ENCODE results near the gene KCNN1.
"Not testable (repeated sequence)": the region's sequence is repeated elsewhere in the genome, so short reads cannot be mapped to it uniquely, and the experiment has no call there.

The KCNN1 gene

GRCh38 chr19:17966550-17967256 is at the start of gene KCNN1:
TSS of gene KCNN1 (plus strand) at chr19:17967107. CDS start at chr19:17973889, 6,782 bp downstream.
- H3K4me3 ChIP-seq (ENCODE audit: control insufficient read depth, low read depth, low read length): no peak within 1 kb of the TSS
- no peak for DNase-seq (ENCODE audit: low read depth)
- TF ChIP-seq, protein P1, sequence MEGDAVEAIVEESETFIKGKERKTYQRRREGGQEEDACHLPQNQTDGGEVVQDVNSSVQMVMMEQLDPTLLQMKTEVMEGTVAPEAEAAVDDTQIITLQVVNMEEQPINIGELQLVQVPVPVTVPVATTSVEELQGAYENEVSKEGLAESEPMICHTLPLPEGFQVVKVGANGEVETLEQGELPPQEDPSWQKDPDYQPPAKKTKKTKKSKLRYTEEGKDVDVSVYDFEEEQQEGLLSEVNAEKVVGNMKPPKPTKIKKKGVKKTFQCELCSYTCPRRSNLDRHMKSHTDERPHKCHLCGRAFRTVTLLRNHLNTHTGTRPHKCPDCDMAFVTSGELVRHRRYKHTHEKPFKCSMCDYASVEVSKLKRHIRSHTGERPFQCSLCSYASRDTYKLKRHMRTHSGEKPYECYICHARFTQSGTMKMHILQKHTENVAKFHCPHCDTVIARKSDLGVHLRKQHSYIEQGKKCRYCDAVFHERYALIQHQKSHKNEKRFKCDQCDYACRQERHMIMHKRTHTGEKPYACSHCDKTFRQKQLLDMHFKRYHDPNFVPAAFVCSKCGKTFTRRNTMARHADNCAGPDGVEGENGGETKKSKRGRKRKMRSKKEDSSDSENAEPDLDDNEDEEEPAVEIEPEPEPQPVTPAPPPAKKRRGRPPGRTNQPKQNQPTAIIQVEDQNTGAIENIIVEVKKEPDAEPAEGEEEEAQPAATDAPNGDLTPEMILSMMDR (IDR thresholded peaks at IDR 0.05; ENCODE audit: control insufficient read depth, insufficient read depth, low read depth, low read length, missing control alignments): no peak

DNA sequence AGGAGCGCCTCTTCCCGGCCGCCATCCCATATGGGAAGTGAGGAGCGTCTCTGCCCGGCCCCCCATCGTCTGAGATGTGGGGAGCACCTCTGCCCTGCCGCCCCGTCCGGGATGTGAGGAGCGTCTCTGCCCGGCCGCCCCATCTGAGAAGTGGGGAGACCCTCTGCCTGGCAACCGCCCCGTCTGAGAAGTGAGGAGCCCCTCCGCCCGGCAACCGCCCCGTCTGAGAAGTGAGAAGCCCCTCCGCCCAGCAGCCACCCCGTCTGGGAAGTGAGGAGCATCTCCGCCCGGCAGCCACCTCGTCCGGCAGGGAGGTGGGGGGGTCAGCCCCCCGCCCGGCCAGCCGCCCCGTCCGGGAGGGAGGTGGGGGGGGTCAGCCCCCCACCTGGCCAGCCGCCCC is 48.8 kb upstream of the KCNN1 start:
- DNase-seq (ENCODE audit: low read depth): not testable (repeated sequence)

GRCh38 chr19:17919122-17919521 is 47.8 kb upstream of the KCNN1 start:
- H3K4me3 ChIP-seq (ENCODE audit: control insufficient read depth, low read depth, low read length); DNase-seq (ENCODE audit: low read depth): not testable (repeated sequence)

More for the DNA sequence above, 48.8 kb upstream of the KCNN1 start:
- H3K4me3 ChIP-seq (ENCODE audit: control insufficient read depth, low read depth, low read length): not testable (repeated sequence)

DNA sequence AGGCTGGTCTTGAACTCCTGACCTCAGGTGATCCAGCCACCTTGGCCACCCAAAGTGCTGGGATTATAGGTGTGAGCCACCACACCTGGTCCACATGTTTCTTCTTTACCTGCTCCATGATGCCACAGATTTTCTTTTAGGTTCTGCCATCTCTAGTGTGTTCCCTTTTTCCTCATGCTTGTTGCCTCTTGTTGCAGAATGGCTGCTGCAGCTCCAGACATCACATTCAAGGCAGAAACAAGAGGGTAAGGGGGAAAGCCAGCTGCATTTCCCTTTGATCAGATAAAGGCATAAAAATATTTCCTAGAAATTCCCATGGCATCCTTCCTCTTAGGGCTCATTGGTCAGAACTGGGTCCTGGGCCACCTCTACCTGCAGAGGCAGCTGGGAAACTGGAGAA is 46.4 kb upstream of the KCNN1 start:
- TF ChIP-seq, protein P1 (IDR thresholded peaks at IDR 0.05; ENCODE audit: control insufficient read depth, insufficient read depth, low read depth, low read length, missing control alignments): no peak
- no peak overlapping the region for H3K4me3 ChIP-seq (ENCODE audit: control insufficient read depth, low read depth, low read length)
- no peak for DNase-seq (ENCODE audit: low read depth)

GRCh38 chr19:17922138-17922537 is 44.8 kb upstream of the KCNN1 start:
- TF ChIP-seq, protein P1 (IDR thresholded peaks at IDR 0.05; ENCODE audit: control insufficient read depth, insufficient read depth, low read depth, low read length, missing control alignments): no peak
- H3K4me3 ChIP-seq (ENCODE audit: control insufficient read depth, low read depth, low read length): no peak overlapping the region
- no peak for DNase-seq (ENCODE audit: low read depth)

GRCh38 chr19:17926044-17926443 is 40.9 kb upstream of the KCNN1 start:
- DNase-seq (ENCODE audit: low read depth): no peak
- TF ChIP-seq, protein P1 (IDR thresholded peaks at IDR 0.05; ENCODE audit: control insufficient read depth, insufficient read depth, low read depth, low read length, missing control alignments): no peak
- no peak overlapping the region for H3K4me3 ChIP-seq (ENCODE audit: control insufficient read depth, low read depth, low read length)

DNA sequence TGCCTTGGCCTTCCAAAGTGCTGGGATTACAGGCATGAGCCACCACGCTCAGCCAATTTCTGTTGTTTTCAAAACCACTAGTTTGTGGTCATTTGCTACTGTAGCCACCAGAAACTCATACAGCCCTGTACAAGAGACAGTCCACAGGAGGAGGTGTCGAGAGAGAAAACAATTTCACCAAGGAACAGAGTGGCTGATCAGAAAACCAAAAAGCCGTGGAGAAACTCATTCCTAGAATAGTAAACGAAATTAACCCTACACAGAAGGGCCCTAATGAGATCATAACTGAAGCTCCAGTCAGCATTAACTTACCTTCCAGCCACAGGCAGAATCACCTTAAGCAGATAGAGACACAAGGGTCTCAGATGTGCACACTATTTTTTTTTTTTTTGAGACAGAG is 37.9 kb upstream of the KCNN1 start:
- no peak for DNase-seq (ENCODE audit: low read depth)
- H3K4me3 ChIP-seq (ENCODE audit: control insufficient read depth, low read depth, low read length): no peak overlapping the region
- TF ChIP-seq, protein P1 (IDR thresholded peaks at IDR 0.05; ENCODE audit: control insufficient read depth, insufficient read depth, low read depth, low read length, missing control alignments): no peak

Data from AG09309 (cell line).